ENCODE results near the gene TMEM116. TPM values are rescaled to one million over a fixed set of nuclear protein-coding genes. Genes with fewer than 3 reads are reported as not detected.

The TMEM116 gene
- total RNA-seq, 1 experiment from 2014 or later = 5.3 TPM

Other genes with a start within 250 kb of the TMEM116 start
- gene ALDH2, start 246.2 kb downstream of the TMEM116 start, total RNA-seq (2014; rRNA removed; shearing (Covaris generic)) = 24.2 and 27.9 TPM in 2 replicates
- 60.8 and 66.4 TPM in 2 replicates for gene MAPKAPK5, start 170.9 kb downstream of the TMEM116 start, total RNA-seq (2014; rRNA removed; shearing (Covaris generic))
- gene ERP29, start 261 bp upstream of the TMEM116 start, total RNA-seq (2014; rRNA removed; shearing (Covaris generic)) = 32.5 and 47.2 TPM in 2 replicates
- gene NAA25, start 95.6 kb upstream of the TMEM116 start, total RNA-seq (2014; rRNA removed; shearing (Covaris generic)) = 18.7 and 19.3 TPM in 2 replicates
- gene TRAFD1, start 112.4 kb upstream of the TMEM116 start, total RNA-seq (2014; rRNA removed; shearing (Covaris generic)) = 37.3 and 38.2 TPM in 2 replicates